H9 (cell line): ENCODE data around the gene ZMYM3. TPM values are rescaled to one million over a fixed set of nuclear protein-coding genes. Genes with fewer than 3 reads are reported as not detected.

Experiments
- DNase-seq: peaks from one replicate; pipeline ENCODE4 v3.0.0-alpha.2; 2017
- H2AFZ ChIP-seq: one replicate; pipeline ENCODE4 v1.6.1; 2013; ENCODE audit warnings: mild to moderate bottlenecking, low read length, control low read depth, moderate library complexity
- H2AK5ac ChIP-seq: 2 replicates; pipeline ENCODE4 v1.6.1; 2013; ENCODE audit warnings: low read length, control low read depth, mixed read lengths; ENCODE audit not compliant: insufficient read length
- H2BK120ac ChIP-seq: one replicate; pipeline ENCODE4 v1.6.1; 2013; ENCODE audit warnings: low read depth, mild to moderate bottlenecking, low read length, control low read depth, inconsistent platforms; ENCODE audit not compliant: poor library complexity, severe bottlenecking
- H2BK12ac ChIP-seq: 2 replicates; pipeline ENCODE4 v1.6.1; 2013; ENCODE audit warnings: low read length, control low read depth, mixed read lengths, low read depth; ENCODE audit not compliant: insufficient read length
- H2BK15ac ChIP-seq: 2 replicates; pipeline ENCODE4 v1.6.1; 2013; ENCODE audit warnings: low read depth, low read length, control low read depth
- H2BK20ac ChIP-seq: one replicate; pipeline ENCODE4 v1.6.1; 2013; ENCODE audit warnings: low read depth, mild to moderate bottlenecking, low read length, control low read depth, inconsistent platforms; ENCODE audit not compliant: poor library complexity, severe bottlenecking
- H2BK5ac ChIP-seq: 2 replicates; pipeline ENCODE4 v1.6.1; 2013; ENCODE audit warnings: low read length, control low read depth, mixed read lengths; ENCODE audit not compliant: insufficient read length
- H3K14ac ChIP-seq: 2 replicates; pipeline ENCODE4 v1.6.1; 2013; ENCODE audit warnings: low read length, control low read depth; ENCODE audit not compliant: insufficient read depth
- H3K18ac ChIP-seq: 2 replicates; pipeline ENCODE4 v1.6.1; 2013; ENCODE audit warnings: low read depth, mild to moderate bottlenecking, mixed read lengths, low read length, control low read depth; ENCODE audit not compliant: insufficient read length
- H3K23ac ChIP-seq: 2 replicates; pipeline ENCODE4 v1.6.1; 2013; ENCODE audit warnings: low read length, control low read depth, mixed read lengths, low read depth; ENCODE audit not compliant: insufficient read length
- H3K23me2 ChIP-seq: 2 replicates; pipeline ENCODE4 v1.6.1; 2013; ENCODE audit warnings: low read depth, mild to moderate bottlenecking, mixed read lengths, low read length, control low read depth; ENCODE audit not compliant: insufficient read length, poor library complexity, severe bottlenecking
- H3K27ac ChIP-seq: 2 replicates; pipeline ENCODE4 v1.5.1; 2013; ENCODE audit warnings: low read length, control low read depth, mixed read lengths, low read depth; ENCODE audit not compliant: insufficient read length
- H3K27me3 ChIP-seq: 2 replicates; pipeline ENCODE4 v1.6.1; 2013; ENCODE audit warnings: low read length, control low read depth, inconsistent platforms; ENCODE audit not compliant: insufficient read depth
- H3K4ac ChIP-seq: 2 replicates; pipeline ENCODE4 v1.6.1; 2013; ENCODE audit warnings: low read depth, mild to moderate bottlenecking, control low read depth, inconsistent platforms, low read length, moderate library complexity
- H3K4me1 ChIP-seq: 2 replicates; pipeline ENCODE4 v1.6.1; 2013; ENCODE audit warnings: low read length, control low read depth, inconsistent platforms; ENCODE audit not compliant: insufficient read depth
- H3K4me2 ChIP-seq: 2 replicates; pipeline ENCODE4 v1.6.1; 2013; ENCODE audit warnings: low read length, control low read depth, mixed read lengths; ENCODE audit not compliant: insufficient read length, insufficient read depth
- H3K56ac ChIP-seq: 2 replicates; pipeline ENCODE4 v1.6.1; 2013; ENCODE audit warnings: low read depth, mild to moderate bottlenecking, mixed read lengths, low read length, control low read depth; ENCODE audit not compliant: insufficient read length
- H3K79me1 ChIP-seq: 2 replicates; pipeline ENCODE4 v1.6.1; 2013; ENCODE audit warnings: low read depth, mild to moderate bottlenecking, moderate library complexity, low read length, control low read depth, inconsistent platforms; ENCODE audit not compliant: insufficient read depth, poor library complexity, severe bottlenecking
- H3K79me2 ChIP-seq: 2 replicates; pipeline ENCODE4 v1.6.1; 2013; ENCODE audit warnings: low read length, control low read depth, inconsistent platforms; ENCODE audit not compliant: insufficient read depth
- H3K9ac ChIP-seq: 2 replicates; pipeline ENCODE4 v1.6.1; 2013; ENCODE audit warnings: low read length, control low read depth, mixed read lengths; ENCODE audit not compliant: insufficient read length; ENCODE audit errors: extremely low read depth
- H3K9me3 ChIP-seq: one replicate; pipeline ENCODE4 v1.6.1; 2013; ENCODE audit warnings: low read depth, low read length, inconsistent platforms; ENCODE audit not compliant: control insufficient read depth
- H3T11ph ChIP-seq: one replicate; pipeline ENCODE4 v1.6.1; 2013; ENCODE audit warnings: mild to moderate bottlenecking, low read length, control low read depth, inconsistent platforms
- H4K20me1 ChIP-seq: one replicate; pipeline ENCODE4 v1.6.1; 2013; ENCODE audit not compliant: control insufficient read depth, insufficient read length, insufficient read depth
- H4K5ac ChIP-seq: 2 replicates; pipeline ENCODE4 v1.6.1; 2013; ENCODE audit warnings: low read depth, mild to moderate bottlenecking, mixed read lengths, low read length, control low read depth; ENCODE audit not compliant: insufficient read length
- H4K8ac ChIP-seq: replicated peaks from 2 replicates; pipeline ENCODE4 v1.6.1; 2013; ENCODE audit warnings: low read length, control low read depth, mixed read lengths, low read depth; ENCODE audit not compliant: insufficient read length
- H4K91ac ChIP-seq: 2 replicates; pipeline ENCODE4 v1.6.1; 2013; ENCODE audit warnings: low read depth, mild to moderate bottlenecking, moderate library complexity, mixed read lengths, low read length, control low read depth; ENCODE audit not compliant: insufficient read length
- H3K27ac Mint-ChIP-seq, 3 experiments: 2 replicates in 2 of 3; 3 replicates in 1 of 3; pipeline ENCODE4 v1.8.0; 2020 to 2021; ENCODE audit warnings: mixed read lengths in 3 of 3, mild to moderate bottlenecking in 1 of 3, moderate library complexity in 1 of 3
- H3K27me3 Mint-ChIP-seq: 2 replicates; pipeline ENCODE4 v1.8.0; 2021; ENCODE audit warnings: low read depth, mild to moderate bottlenecking, moderate library complexity, mixed read lengths
- H3K36me3 Mint-ChIP-seq, 3 experiments: 2 replicates in 2 of 3; 3 replicates in 1 of 3; pipeline ENCODE4 v1.8.0; 2020 to 2021; ENCODE audit warnings: low read depth in 3 of 3, mixed read lengths in 3 of 3; ENCODE audit not compliant: insufficient read depth in 1 of 3
- H3K4me1 Mint-ChIP-seq, 2 experiments: 2 replicates each; pipeline ENCODE4 v1.8.0; 2020; ENCODE audit warnings: mixed read lengths in 2 of 2
- H3K4me3 Mint-ChIP-seq, 2 experiments: 2 replicates in 1 of 2; 3 replicates in 1 of 2; pipeline ENCODE4 v1.8.0; 2020 to 2021; ENCODE audit warnings: mild to moderate bottlenecking in 2 of 2, mixed read lengths in 2 of 2, moderate library complexity in 1 of 2
- H3K9me3 Mint-ChIP-seq, 2 experiments: 2 replicates in 1 of 2; 3 replicates in 1 of 2; pipeline ENCODE4 v1.8.0; 2020; ENCODE audit warnings: mild to moderate bottlenecking in 2 of 2, mixed read lengths in 2 of 2, moderate library complexity in 1 of 2
- CTCF ChIP-seq: fragments of 200-600 bp; sonication (generic); conservative IDR thresholded peaks from 3 replicates; pipeline ENCODE4 v1.8.0; 2021; ENCODE audit warnings: antibody characterized with exemption, mild to moderate bottlenecking
- WGBS: extraction: QIAGEN DNeasy Blood & Tissue Kit; methylation state at CpG from one replicate; pipeline ENCODE4 v1.1.7; 2013; ENCODE audit warnings: missing lambda C conversion rate, low lambda C conversion rate, mixed read lengths; ENCODE audit not compliant: insufficient read length; ENCODE audit errors: extremely low coverage; 5-methylcytosine and 5-hydroxymethylcytosine counted together
- total RNA-seq: library from RNA; stranded (reverse); gene quantifications from 2 replicates; pipeline ENCODE4 v1.2.1, GENCODE V29; 2021

Gene ZMYM3
- total RNA-seq, 1 experiment from 2014 or later, result 86.5 TPM

- Histone ChIP-seq H3K4ac (no peak within 1 kb of the TSS), H3K9ac (no peak within 1 kb of the TSS), H3T11ph (no peak within 1 kb of the TSS), H3K27me3 (no peaks in the 10 kb centered on the region), H2AFZ (no peak within 1 kb of the TSS), H3K56ac (no peak within 1 kb of the TSS), H3K4me2 (no peak within 1 kb of the TSS), H3K18ac (no peak within 1 kb of the TSS), H4K91ac (no peak within 1 kb of the TSS), H3K4me1 (no peaks in the 10 kb centered on the region), H4K8ac (no peak within 1 kb of the TSS), H2AK5ac (no peak within 1 kb of the TSS), H2BK20ac (no peak within 1 kb of the TSS), H3K79me2 (no peaks in the 10 kb centered on the region), H4K20me1 (no peaks in the 10 kb centered on the region), H3K27ac (no peak within 1 kb of the TSS), H3K23me2 (no peaks in the 10 kb centered on the region), H2BK120ac (no peak within 1 kb of the TSS), H3K14ac (no peak within 1 kb of the TSS), H3K79me1 (no peaks in the 10 kb centered on the region), H3K9me3 (peaks cover 10% of the 10 kb centered on the region), H4K5ac (no peak within 1 kb of the TSS), H2BK5ac (no peak within 1 kb of the TSS), H2BK12ac (no peak within 1 kb of the TSS), H2BK15ac (no peak within 1 kb of the TSS), H3K23ac (no peak within 1 kb of the TSS)
- Mint-ChIP-seq H3K36me3 (peaks cover 0 to 8% (median 5%) of the 10 kb centered on the region in 3 experiments; a peak in 2 of 7 replicates), H3K4me1 (peaks cover 13 to 29% of the 10 kb centered on the region in 2 experiments), H3K27ac (no peak within 1 kb of the TSS), H3K27me3 (no peaks in the 10 kb centered on the region), H3K9me3 (peaks cover 57 to 73% of the 10 kb centered on the region in 2 experiments), H3K4me3 (no peak within 1 kb of the TSS)
- WGBS, result no CpG with 5 or more reads among the region's 18 CpGs
- no peak for DNase-seq
- no peak for TF ChIP-seq CTCF
These were observed 31.0 kb downstream of the ZMYM3 start, which contains the start of gene GJB1 for GRCh38 chrX:71222929-71223328. GJB1 (plus strand) TSS chrX:71223224; CDS start chrX:71223708, 484 bp downstream.
